K562 (cell line): ENCODE data around the gene TRMT44. TPM values are rescaled to one million over a fixed set of nuclear protein-coding genes. Genes with fewer than 3 reads are reported as not detected.

ENCODE experiments used
- CREB3L1 ChIP-seq: fragments of 450-650 bp; IDR thresholded peaks from 2 replicates; pipeline ENCODE4 v1.6.1; 2014; ENCODE audit warnings: low read depth, mild to moderate bottlenecking, moderate library complexity, borderline replicate concordance
- E2F8 ChIP-seq: fragments of 450-650 bp; IDR thresholded peaks from 2 replicates; pipeline ENCODE4 v1.7.1; 2018; ENCODE audit warnings: mild to moderate bottlenecking, low read depth; ENCODE audit not compliant: partially characterized antibody
- MAFG ChIP-seq: fragments of 450-650 bp; conservative IDR thresholded peaks from 2 replicates; pipeline ENCODE4 v1.6.1; 2016; ENCODE audit warnings: missing genetic modification characterization, missing compliant biosample characterization
- NR4A1 ChIP-seq, 2 experiments: fragments of 250-450 bp in 1 of 2; fragments of 450-650 bp in 1 of 2; sonication (Bioruptor Pico) in 1 of 2; IDR thresholded peaks; 2 replicates each; pipeline versions ENCODE4 v1.4.0 to v1.6.1; 2016 to 2020; ENCODE audit warnings: mild to moderate bottlenecking in 2 of 2, missing compliant biosample characterization in 1 of 2, missing genetic modification characterization in 1 of 2, moderate library complexity in 1 of 2
- SNRNP70 ChIP-seq: fragments of 200-400 bp; formaldehyde crosslinking; optimal IDR thresholded peaks from 2 replicates; pipeline ENCODE3; 2017; ENCODE audit warnings: low read depth, low read length
- WHSC1 ChIP-seq: IDR thresholded peaks from one replicate; pipeline ENCODE4 v1.6.1; 2012; ENCODE audit warnings: low read length, control low read depth, inconsistent platforms
- ZMIZ1 ChIP-seq, 2 experiments: fragments of 150-350 bp in 1 of 2; IDR thresholded peaks; 2 replicates each; pipeline ENCODE4 v1.6.1; 2012 to 2016; ENCODE audit warnings: low read depth in 2 of 2, low read length in 2 of 2, mild to moderate bottlenecking in 1 of 2, moderate library complexity in 1 of 2
- ZSCAN32 ChIP-seq: fragments of 450-650 bp; formaldehyde crosslinking; IDR thresholded peaks from 2 replicates; pipeline ENCODE4 v1.4.0; 2020; ENCODE audit warnings: mild to moderate bottlenecking, moderate library complexity
- polyA plus RNA-seq, 8 experiments: library from polyadenylated mRNA; depleted of rRNA in 4 of 8; stranded (reverse) in 5 of 8; unstranded in 3 of 8; fragments of >200 nt; fragmentation: Nextera tagmentation in 2 of 8; fragmentation: Illumina TruSeq in 1 of 8; extraction: Ambion mirVana in 2 of 8; extraction: Trizol in 1 of 8; gene quantifications; 2 replicates each; pipeline versions ENCODE4 v1.2.1 to v1.2.3, GENCODE V29; 2011 to 2014; ENCODE audit warnings: inconsistent platforms in 1 of 8, missing spikeins in 1 of 8
- total RNA-seq, 7 experiments: library from RNA; depleted of rRNA in 6 of 7; stranded (reverse); fragments of >200 nt in 6 of 7; fragmentation: Illumina TruSeq in 2 of 7; extraction: Trizol in 2 of 7; gene quantifications; 2 replicates each; pipeline versions ENCODE4 v1.2.1 to v1.2.3, GENCODE V29; 2011 to 2021; ENCODE audit warnings: low replicate concordance in 1 of 7
- TF ChIP-seq, protein P1 (sequence below): fragments of 250-450 bp; sonication (Bioruptor Pico); IDR thresholded peaks from 2 replicates; pipeline ENCODE4 v1.5.0; 2021
- TF ChIP-seq, protein P2 (sequence below): fragments of 150-350 bp; IDR thresholded peaks from 2 replicates; pipeline ENCODE4 v1.6.1; 2014; ENCODE audit warnings: low read depth, mild to moderate bottlenecking, low read length, borderline replicate concordance

The TRMT44 gene
- total and polyA plus RNA-seq, 9 of the 15 experiments (the other 6 are each of a cell fraction or from before 2014, with no cell fraction given), result 1.2 to 18.6 (median 10.0) TPM

GRCh38 chr4:8403976-8404375 lies 36.6 kb upstream of the TRMT44 start (continued):
- TF ChIP-seq NR4A1 (CRISPR knock-in tag; IDR thresholded peaks at IDR 0.05) (no peak), NR4A1 (tag; IDR thresholded peaks at IDR 0.05) (no peak), CREB3L1 (no peak), SNRNP70 (no peak), WHSC1 (no peak), ZSCAN32 (CRISPR knock-in tag) (no peak), MAFG (no peak), ZMIZ1 (IDR thresholded peaks at IDR 0.05; ENCODE audit: low read depth in 2 of 2, low read length in 2 of 2) (no peak), E2F8 (no peak)
- TF ChIP-seq, protein P1, sequence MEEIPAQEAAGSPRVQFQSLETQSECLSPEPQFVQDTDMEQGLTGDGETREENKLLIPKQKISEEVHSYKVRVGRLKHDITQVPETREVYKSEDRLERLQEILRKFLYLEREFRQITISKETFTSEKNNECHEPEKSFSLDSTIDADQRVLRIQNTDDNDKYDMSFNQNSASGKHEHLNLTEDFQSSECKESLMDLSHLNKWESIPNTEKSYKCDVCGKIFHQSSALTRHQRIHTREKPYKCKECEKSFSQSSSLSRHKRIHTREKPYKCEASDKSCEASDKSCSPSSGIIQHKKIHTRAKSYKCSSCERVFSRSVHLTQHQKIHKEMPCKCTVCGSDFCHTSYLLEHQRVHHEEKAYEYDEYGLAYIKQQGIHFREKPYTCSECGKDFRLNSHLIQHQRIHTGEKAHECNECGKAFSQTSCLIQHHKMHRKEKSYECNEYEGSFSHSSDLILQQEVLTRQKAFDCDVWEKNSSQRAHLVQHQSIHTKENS, result no peak
- TF ChIP-seq, protein P2, sequence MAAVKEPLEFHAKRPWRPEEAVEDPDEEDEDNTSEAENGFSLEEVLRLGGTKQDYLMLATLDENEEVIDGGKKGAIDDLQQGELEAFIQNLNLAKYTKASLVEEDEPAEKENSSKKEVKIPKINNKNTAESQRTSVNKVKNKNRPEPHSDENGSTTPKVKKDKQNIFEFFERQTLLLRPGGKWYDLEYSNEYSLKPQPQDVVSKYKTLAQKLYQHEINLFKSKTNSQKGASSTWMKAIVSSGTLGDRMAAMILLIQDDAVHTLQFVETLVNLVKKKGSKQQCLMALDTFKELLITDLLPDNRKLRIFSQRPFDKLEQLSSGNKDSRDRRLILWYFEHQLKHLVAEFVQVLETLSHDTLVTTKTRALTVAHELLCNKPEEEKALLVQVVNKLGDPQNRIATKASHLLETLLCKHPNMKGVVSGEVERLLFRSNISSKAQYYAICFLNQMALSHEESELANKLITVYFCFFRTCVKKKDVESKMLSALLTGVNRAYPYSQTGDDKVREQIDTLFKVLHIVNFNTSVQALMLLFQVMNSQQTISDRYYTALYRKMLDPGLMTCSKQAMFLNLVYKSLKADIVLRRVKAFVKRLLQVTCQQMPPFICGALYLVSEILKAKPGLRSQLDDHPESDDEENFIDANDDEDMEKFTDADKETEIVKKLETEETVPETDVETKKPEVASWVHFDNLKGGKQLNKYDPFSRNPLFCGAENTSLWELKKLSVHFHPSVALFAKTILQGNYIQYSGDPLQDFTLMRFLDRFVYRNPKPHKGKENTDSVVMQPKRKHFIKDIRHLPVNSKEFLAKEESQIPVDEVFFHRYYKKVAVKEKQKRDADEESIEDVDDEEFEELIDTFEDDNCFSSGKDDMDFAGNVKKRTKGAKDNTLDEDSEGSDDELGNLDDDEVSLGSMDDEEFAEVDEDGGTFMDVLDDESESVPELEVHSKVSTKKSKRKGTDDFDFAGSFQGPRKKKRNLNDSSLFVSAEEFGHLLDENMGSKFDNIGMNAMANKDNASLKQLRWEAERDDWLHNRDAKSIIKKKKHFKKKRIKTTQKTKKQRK, result no peak
- TF ChIP-seq, all 486 proteins: peak for 0
